ENCODE results near the gene CIT.

DNA sequence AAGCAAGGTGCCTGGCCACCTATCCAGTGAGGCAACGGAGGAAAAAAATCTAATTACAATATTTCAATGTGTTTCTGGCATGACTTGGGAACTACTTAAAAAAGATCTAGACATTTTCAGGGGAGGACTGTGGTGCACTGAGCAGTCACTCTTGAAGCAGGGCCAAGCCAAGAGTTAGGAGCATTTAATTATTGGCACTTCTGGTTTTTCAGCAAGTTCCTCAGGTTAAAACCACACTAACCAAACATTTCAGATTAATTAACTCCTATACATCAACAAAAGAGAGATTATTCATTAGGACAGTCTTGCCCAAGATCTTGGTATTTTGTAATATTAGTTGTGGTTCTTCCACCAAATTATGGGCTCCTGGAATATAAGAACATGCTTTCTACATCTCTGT, 183.6 kb downstream of the CIT start:
- TF ChIP-seq, protein P1, sequence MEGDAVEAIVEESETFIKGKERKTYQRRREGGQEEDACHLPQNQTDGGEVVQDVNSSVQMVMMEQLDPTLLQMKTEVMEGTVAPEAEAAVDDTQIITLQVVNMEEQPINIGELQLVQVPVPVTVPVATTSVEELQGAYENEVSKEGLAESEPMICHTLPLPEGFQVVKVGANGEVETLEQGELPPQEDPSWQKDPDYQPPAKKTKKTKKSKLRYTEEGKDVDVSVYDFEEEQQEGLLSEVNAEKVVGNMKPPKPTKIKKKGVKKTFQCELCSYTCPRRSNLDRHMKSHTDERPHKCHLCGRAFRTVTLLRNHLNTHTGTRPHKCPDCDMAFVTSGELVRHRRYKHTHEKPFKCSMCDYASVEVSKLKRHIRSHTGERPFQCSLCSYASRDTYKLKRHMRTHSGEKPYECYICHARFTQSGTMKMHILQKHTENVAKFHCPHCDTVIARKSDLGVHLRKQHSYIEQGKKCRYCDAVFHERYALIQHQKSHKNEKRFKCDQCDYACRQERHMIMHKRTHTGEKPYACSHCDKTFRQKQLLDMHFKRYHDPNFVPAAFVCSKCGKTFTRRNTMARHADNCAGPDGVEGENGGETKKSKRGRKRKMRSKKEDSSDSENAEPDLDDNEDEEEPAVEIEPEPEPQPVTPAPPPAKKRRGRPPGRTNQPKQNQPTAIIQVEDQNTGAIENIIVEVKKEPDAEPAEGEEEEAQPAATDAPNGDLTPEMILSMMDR (IDR thresholded peaks at IDR 0.05; ENCODE audit: low read depth, low read length, missing input control): no peak
- TF ChIP-seq, protein P2, sequence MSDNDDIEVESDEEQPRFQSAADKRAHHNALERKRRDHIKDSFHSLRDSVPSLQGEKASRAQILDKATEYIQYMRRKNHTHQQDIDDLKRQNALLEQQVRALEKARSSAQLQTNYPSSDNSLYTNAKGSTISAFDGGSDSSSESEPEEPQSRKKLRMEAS (IDR thresholded peaks at IDR 0.05): no peak
- TF ChIP-seq YY1 (IDR thresholded peaks at IDR 0.05) (no peak), SP1 (IDR thresholded peaks at IDR 0.05) (no peak)
